GM19023 (cell line): ENCODE results near the gene PILRA.
"Not testable (repeated sequence)": the region's sequence is repeated elsewhere in the genome, so short reads cannot be mapped to it uniquely, and the experiment has no call there.

Source experiments
- ATAC-seq: cut with Tn5 transposase; IDR thresholded peaks from one replicate; pipeline ENCODE4 v1.9.1; 2021; ENCODE audit warnings: mild to moderate bottlenecking, moderate library complexity; ENCODE audit not compliant: unreplicated experiment

The PILRA gene

GRCh38 chr7:100357131-100357561, 16.1 kb upstream of the PILRA start:
- ATAC-seq, result no peak

DNA sequence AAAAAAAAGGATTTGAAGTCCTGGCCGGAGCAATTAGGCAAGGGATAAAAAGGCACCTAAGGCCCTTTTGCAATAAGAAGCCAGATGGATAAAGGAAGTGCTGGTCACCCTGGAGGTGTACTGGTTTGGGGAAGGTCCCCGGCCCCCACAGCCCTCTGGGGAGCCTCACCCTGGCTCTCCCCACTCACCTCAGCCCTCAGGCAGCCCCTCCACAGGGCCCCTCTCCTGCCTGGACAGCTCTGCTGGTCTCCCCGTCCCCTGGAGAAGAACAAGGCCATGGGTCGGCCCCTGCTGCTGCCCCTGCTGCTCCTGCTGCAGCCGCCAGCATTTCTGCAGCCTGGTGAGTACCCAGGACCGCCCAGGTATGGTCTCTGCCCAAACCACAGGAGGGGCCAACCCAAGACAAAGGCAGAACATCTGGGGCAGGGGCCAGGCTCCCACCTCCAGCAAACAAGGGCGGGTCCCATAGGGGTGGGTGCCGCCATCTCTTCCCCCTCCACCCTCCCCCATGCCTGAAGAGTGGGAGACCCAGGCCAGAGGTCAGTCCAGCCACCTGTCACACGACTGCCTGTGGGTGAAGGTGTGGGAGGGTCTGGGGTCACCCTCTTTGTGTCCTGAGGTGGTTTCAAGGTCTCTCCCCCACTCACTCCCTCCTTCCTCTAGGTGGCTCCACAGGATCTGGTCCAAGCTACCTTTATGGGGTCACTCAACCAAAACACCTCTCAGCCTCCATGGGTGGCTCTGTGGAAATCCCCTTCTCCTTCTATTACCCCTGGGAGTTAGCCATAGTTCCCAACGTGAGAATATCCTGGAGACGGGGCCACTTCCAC, 15.0 kb upstream of the PILRA start, which contains the start of gene PILRB:
Gene PILRB, plus strand, starts transcription at position 91 of the 830 bp plus-strand sequence. Its CDS starts 186 bp downstream, at position 277.
- no peak for ATAC-seq

DNA sequence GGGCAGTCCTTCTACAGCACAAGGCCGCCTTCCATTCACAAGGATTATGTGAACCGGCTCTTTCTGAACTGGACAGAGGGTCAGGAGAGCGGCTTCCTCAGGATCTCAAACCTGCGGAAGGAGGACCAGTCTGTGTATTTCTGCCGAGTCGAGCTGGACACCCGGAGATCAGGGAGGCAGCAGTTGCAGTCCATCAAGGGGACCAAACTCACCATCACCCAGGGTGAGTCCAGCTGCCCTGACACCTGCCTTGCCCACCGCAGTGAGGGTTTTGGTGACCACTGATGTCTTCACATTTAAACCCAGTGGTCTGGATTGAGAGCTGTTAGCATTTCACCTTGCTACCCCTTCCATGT, 14.5 kb upstream of the PILRA start:
- no peak for ATAC-seq

GRCh38 chr7:100360135-100360854, 13.0 kb upstream of the PILRA start:
- ATAC-seq, result no peak

- no peak for ATAC-seq
Measured at GRCh38 chr7:100363098-100363497, 10.2 kb upstream of the PILRA start.

DNA sequence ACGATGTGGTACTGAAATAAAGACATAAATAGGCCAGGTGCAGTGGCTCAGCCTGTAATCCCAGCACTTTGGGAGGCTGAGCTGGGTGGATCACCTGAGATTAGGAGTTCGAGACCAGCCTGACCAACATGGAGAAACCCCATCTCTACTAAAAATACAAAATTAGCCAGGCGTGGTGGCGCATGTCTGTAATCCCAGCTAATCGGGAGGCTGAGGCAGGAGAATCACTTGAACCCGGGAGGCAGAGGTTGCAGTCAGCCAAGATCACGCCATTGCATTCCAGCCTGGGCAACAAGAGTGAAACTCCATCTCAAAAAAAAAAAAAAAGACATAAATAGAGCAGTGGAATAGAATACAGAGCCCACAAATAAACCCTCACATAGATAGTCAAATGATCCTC, 9.5 kb upstream of the PILRA start:
- not testable (repeated sequence) for ATAC-seq

- no peak for ATAC-seq
Measured at GRCh38 chr7:100364480-100364879, 8.8 kb upstream of the PILRA start.

GRCh38 chr7:100365998-100366367, 7.3 kb upstream of the PILRA start:
- ATAC-seq, result not testable (repeated sequence)

DNA sequence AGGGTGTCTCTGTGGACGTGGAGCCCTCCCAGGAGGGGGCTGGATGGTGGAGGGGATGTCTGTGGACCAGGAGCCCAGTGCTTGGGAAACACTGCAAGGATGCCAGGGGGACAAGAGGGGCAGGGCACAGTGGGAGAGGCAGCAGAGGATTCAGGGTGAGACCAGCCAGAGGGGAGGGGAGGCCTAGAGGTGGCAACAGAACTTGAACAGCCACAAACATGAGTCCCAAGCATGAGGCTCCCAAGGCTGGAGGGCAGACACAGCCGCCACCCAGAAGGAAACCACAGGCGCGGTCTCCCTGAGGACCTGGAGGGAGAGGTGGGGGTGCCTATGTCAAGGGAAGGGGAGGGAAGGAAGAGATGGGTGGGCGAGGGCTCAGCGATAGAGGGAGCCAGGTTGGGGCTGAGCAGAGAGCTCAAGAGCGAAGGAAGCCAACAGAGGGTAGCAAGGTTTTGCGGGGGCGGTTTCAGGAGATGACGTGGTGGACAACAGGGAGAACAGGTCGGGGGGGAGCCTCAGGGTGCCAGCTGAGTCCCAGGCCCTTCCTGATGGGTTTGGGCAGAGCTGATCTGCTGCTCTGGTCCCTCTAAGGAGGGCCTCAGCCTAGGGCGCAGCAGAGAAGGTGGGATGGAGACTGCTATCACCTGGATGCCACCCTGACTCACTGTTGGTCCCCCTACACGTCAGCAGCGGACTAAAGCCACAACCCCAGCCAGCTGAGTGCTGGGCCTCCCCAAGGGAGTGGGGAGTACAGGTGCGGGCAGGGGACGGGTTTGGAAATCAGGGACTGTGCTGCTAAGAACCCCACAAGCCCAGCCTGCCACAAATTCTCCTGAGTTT, 6.7 kb upstream of the PILRA start:
- ATAC-seq, result no peak

GRCh38 chr7:100367251-100367620, 6.1 kb upstream of the PILRA start:
- no peak for ATAC-seq

- ATAC-seq, result no peak
Measured at GRCh38 chr7:100367676-100368613, 5.3 kb upstream of the PILRA start.

DNA sequence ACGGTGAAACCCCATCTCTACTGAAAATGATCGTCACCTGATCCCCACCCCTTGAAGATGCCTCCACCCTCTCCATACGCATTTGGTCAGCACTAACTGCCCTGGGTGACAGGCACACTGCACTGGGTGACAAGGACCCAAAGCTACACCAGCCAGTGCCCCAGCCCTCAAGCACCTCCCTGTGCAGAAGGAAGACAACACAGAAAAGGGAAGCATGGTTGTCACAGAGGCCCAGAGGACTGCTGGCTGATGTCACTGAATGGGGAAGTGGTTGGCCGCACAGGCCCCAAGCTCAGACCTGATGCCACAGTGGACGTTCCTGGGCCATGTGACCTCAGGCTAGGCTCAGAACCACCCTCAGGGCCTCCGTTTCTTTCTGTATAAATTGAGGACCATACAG, 4.2 kb upstream of the PILRA start:
- peak; percentile 51 for ATAC-seq

- no peak for ATAC-seq
Measured at GRCh38 chr7:100370303-100370702, 3.0 kb upstream of the PILRA start.

DNA sequence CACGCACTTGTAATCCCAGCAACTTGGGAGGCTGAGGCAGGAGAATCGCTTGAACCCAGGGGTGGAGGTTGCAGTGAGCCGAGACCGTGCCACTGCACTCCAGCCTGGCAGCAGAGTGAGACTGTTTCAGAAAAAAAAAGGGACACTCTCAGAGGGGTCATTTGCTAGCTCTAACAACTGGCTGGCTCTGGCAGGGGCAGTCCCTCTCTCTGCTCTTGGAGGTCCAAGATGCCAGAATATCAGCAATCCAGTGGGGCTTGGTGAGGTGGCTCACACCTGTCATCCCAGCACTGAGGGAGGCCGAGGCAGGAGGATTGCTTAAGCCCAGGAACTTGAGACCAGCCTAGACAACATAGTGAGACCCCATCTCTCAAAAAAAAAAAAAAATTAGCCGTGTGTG, 2.5 kb upstream of the PILRA start:
- no peak for ATAC-seq

DNA sequence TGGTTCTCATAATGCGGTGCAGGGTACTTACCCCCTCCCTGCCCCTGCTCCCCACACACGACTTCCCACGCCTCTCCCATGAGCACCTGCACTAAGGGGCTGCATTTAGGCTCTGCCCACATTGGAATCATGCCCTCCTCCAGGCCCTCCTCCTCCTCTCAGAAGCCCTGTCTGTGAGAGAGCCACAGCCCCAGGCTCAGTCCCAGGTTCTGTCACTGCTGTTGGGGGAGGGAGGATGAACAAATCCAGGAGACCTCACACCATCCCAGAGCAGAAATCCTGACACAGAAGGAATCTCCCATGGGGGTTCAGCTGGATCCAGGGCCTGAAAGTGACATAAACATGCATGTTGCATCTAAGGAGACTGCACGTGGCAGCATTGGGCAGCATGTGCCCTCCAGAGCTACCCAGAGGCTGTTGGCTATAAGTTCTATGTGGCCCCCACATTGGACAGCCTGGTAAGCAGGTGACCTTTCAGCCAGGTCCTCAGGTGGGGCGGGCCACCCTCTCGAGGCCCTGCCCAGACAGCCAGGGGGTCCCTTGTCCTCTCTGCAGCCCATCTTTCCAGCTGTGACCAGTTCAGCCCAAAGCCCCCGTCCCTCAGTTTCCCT, 1.6 kb upstream of the PILRA start:
- no peak for ATAC-seq

- no peak for ATAC-seq
Measured at GRCh38 chr7:100372256-100372655, 1.0 kb upstream of the PILRA start.

DNA sequence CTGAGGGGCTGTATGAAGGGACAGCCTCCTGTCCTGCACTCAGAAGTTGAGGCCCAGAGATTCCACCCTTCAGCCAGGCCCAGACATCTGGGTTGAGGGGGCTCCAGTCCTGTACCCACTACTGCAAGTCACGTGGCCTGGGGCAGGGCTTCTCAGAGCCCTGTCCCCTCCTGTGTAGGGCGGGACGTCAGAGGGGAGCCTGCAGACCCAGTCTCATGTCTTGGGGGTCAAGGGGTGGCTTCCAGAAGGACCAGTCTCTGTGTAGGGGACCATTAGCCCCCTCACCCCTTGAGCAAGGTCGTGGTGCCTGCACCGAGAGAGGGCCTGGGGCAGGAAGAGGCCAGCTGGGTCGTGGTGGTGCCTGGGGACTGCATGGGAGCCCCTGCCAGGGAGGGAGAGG, 593 bp upstream of the PILRA start:
- ATAC-seq, result no peak

DNA sequence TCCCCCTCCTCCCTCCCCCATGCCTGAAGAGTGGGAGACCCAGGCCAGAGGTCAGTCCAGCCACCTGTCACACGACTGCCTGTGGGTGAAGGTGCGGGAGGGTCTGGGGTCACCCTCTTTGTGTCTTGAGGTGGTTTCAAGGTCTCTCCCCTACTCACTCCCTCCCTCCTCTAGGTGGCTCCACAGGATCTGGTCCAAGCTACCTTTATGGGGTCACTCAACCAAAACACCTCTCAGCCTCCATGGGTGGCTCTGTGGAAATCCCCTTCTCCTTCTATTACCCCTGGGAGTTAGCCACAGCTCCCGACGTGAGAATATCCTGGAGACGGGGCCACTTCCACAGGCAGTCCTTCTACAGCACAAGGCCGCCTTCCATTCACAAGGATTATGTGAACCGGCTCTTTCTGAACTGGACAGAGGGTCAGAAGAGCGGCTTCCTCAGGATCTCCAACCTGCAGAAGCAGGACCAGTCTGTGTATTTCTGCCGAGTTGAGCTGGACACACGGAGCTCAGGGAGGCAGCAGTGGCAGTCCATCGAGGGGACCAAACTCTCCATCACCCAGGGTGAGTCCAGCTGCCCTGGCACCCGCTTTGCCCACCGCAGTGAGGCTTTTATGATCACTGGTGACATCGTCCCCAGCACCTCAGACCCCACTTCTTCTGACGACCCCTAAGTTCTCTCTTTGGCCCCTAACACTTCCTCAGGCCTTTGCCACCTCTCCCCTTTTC, 747 bp downstream of the PILRA start:
- ATAC-seq, result not testable (repeated sequence)

DNA sequence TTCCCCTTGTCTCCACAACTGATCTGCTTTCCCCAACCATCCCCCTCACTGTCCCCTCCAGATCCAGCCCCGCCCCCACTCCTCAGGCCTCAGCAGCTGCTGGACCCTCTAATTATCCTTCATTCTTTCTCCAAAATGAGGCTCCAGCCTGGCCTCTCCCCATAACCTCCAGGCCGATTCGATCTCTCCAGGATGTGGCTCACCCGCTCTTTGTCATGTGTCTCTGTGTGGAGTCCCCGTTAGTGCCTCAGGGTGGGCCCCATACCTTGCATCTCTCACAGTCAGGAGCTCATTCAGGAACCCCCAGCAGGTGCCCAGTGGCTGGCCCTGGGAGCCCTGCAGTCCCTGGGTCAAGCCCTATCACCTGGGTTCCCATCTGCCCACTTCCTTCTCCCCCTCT, 1.3 kb downstream of the PILRA start:
- ATAC-seq, result no peak
